AG04449 (cell line): Measurements from ENCODE around the gene TP53BP1.

Experiments
- CTCF ChIA-PET: fragments of 350-600 bp; formaldehyde crosslinking; extraction: SDS; loops from one replicate; lab custom pipeline; 2021; ENCODE audit warnings: antibody characterized with exemption; lab: Yijun Ruan, JAX
- POLR2A ChIA-PET: fragments of 400-600, 350-600 bp; formaldehyde crosslinking; extraction: SDS; loops from one replicate; lab custom pipeline; 2020; ENCODE audit warnings: antibody characterized with exemption, inconsistent platforms; lab: Yijun Ruan, JAX
- DNase-seq: peaks from one replicate; pipeline ENCODE4 v3.0.0-alpha.2; 2010; ENCODE audit warnings: low read depth, low spot score
- H3K4me3 ChIP-seq: 2 replicates; pipeline ENCODE4 v1.5.1; 2011; ENCODE audit warnings: low read depth, mild to moderate bottlenecking, control low read depth, low read length
- CTCF ChIP-seq: IDR thresholded peaks from one replicate; pipeline ENCODE4 v1.5.1; 2011; ENCODE audit warnings: mild to moderate bottlenecking, moderate library complexity, low read length, control low read depth, inconsistent platforms; ENCODE audit not compliant: insufficient read depth; ENCODE audit errors: missing control alignments

TP53BP1 gene

GRCh38 chr15:43527016-43527801, 34.3 kb upstream of the TP53BP1 start:
- ChIA-PET POLR2A (interaction anchor here (1.3 to 2.3 kb wide), 2 partner anchors 9 to 11 kb away, joined by 6 to 9 read pairs; no protein-coding TSS in a partner anchor), CTCF (interaction anchor here (1.2 to 6.2 kb wide), 2 partner anchors 9 to 12 kb away, joined by 6 to 37 read pairs; no protein-coding TSS in a partner anchor)
- H3K4me3 ChIP-seq = no peak overlapping the region
- no peak for TF ChIP-seq CTCF
- no peak for DNase-seq

- DNase-seq = no peak
- CTCF ChIA-PET = interaction anchor here (1.2 to 6.2 kb wide), 3 partner anchors 8 to 15 kb away, joined by 6 to 37 read pairs (median 8); no protein-coding TSS in a partner anchor
- POLR2A ChIA-PET = interaction anchor here (1.3 to 2.3 kb wide), 2 partner anchors 8 to 10 kb away, joined by 6 to 9 read pairs; no protein-coding TSS in a partner anchor
These were observed 33.4 kb upstream of the TP53BP1 start for GRCh38 chr15:43526261-43526930.

DNA sequence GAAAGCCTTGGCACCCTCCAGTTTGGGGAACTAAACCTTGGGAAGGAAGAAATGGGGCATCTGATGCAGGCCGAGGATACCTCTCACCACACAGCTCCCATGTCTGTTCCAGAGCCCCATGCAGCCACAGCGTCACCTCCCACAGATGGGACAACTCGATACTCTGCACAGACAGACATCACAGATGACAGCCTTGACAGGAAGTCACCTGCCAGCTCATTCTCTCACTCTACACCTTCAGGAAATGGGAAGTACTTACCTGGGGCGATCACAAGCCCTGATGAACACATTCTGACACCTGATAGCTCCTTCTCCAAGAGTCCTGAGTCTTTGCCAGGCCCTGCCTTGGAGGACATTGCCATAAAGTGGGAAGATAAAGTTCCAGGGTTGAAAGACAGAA, 32.2 kb upstream of the TP53BP1 start:
- POLR2A ChIA-PET = no interaction called here
- no peak for TF ChIP-seq CTCF
- DNase-seq = no peak
- CTCF ChIA-PET = interaction anchor here (2.2 kb wide), 1 partner anchor 14 kb away, joined by 8 read pairs; no protein-coding TSS in a partner anchor
- no peak overlapping the region for H3K4me3 ChIP-seq

More at GRCh38 chr15:43526261-43526930, 33.4 kb upstream of the TP53BP1 start:
- H3K4me3 ChIP-seq = no peak overlapping the region
- no peak for TF ChIP-seq CTCF

GRCh38 chr15:43524254-43524845, 31.4 kb upstream of the TP53BP1 start:
- H3K4me3 ChIP-seq = no peak overlapping the region
- POLR2A ChIA-PET = no interaction called here
- no peak for DNase-seq
- CTCF ChIA-PET = interaction anchor here (2.2 to 2.3 kb wide), 2 partner anchors 10 to 13 kb away, joined by 8 to 11 read pairs; no protein-coding TSS in a partner anchor
- TF ChIP-seq CTCF = no peak

DNA sequence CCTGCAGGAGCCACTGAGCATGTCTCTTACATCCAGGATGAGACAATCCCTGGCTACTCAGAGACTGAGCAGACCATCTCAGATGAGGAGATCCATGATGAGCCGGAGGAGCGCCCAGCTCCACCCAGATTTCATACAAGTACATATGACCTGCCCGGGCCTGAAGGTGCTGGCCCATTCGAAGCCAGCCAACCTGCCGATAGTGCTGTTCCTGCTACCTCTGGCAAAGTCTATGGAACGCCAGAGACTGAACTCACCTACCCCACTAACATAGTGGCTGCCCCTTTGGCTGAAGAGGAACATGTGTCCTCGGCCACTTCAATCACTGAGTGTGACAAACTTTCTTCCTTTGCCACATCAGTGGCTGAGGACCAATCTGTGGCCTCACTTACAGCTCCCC, 30.7 kb upstream of the TP53BP1 start:
- POLR2A ChIA-PET = interaction anchor here (0.7 kb wide), 1 partner anchor 8 kb away, joined by 3 read pairs; no protein-coding TSS in a partner anchor

More for the DNA sequence above, 30.7 kb upstream of the TP53BP1 start:
- CTCF ChIA-PET = interaction anchor here (1.3 to 2.3 kb wide), 2 partner anchors 9 to 12 kb away, joined by 3 to 11 read pairs; no protein-coding TSS in a partner anchor
- DNase-seq = no peak
- no peak overlapping the region for H3K4me3 ChIP-seq
- TF ChIP-seq CTCF = no peak
